Stimulated activated CD4-positive, alpha-beta T cell treated with anti-CD3 and anti-CD28 coated beads, TNF-alpha, amount 100 ng/mL, for 48 hours (primary cell): ENCODE data around the gene TRIM61.
"Not testable (repeated sequence)": the region's sequence is repeated elsewhere in the genome, so short reads cannot be mapped to it uniquely, and the experiment has no call there.

Experiments
- DNase-seq, 3 donors: peaks; one replicate each; pipeline ENCODE4 v3.0.0-alpha.2; 2020; ENCODE audit warnings: low read depth in 3 of 3

TRIM61 gene

DNA sequence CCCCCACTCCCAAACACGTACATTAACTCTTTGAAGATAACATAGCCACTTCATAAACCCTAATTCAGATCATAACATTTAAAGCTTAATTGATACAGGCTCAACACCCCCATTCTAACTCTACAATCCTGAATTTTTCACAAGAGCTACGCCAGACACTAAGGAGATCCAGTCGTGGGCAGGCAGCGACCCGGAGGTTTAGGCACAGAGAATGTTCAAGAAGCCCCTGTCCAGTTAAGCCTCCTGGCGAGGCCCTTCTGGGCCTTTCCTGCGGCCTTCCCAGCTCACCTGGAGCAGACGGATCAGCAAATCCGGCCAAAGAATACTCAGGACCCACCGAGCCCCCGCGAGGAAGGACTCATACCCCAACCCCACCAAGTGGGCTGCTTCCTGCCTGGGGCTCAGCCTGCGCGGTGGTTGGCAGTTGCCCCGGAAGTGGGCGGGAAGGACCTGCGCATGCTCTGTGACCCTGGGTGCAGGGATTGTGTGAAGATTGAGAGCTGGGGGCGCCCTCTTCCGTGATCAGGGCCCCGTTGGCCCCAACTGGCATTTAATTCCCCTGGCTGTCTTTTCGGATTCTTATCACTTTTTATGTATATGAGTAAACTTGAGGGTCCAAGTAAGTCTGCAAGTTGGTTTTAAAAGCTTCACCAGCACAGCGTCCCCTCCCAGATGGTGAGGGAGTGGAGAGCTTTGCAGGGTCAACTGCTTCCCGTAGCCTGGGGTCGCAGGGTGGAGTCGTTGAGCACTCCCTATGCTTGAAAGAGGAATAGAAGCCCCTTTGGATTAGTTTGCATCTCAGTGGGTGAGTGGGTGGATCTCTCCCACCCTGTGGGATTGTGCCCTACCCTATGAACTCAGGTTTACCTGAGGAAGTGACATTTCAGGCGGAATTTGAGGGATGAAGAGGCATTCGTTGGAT lies at the start of gene TRIM61:
TRIM61 (minus strand) TSS at position 415 of the 922 bp plus-strand sequence. CDS start 7,655 bp downstream, outside the sequence.
- peak in 2 of 3 donors; percentile 30 to 37 for DNase-seq

DNA sequence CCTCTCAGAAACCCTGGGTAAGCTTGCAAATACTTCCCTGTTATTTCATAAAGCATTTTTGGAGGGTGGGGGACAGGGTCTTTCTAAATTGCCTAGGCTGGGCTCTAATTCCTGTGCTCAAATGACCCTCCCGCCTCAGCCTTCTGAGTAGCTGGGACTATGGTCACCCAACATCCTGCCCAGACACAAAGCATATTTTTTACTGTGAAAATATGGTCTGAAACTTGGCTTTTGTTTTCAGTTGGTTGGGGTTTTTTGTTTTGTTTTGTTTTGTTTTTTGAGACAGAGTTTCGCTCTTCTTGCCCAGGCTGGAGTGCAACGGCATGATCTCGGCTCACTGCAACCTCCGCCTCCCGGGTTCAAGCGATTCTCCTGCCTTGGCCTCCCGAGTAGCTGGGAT lies 48.3 kb upstream of the TRIM61 start:
- DNase-seq = not testable (repeated sequence)

DNA sequence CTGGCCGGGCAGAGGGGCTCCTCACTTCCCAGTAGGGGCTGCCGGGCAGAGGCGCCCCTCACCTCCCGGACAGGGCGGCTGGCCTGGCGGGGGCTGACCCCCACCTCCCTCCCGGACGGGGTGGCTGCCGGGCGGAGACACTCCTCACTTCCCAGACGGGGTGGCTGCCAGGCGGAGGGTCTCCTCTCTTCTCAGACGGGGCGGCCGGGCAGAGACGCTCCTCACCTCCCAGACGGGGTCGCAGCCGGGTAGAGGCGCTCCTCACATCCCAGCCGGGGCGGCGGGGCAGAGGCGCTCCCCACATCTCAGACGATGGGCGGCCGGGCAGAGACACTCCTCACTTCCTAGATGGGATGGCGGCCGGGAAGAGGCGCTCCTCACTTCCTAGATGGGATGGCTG lies 42.5 kb upstream of the TRIM61 start:
- not testable (repeated sequence) for DNase-seq

DNA sequence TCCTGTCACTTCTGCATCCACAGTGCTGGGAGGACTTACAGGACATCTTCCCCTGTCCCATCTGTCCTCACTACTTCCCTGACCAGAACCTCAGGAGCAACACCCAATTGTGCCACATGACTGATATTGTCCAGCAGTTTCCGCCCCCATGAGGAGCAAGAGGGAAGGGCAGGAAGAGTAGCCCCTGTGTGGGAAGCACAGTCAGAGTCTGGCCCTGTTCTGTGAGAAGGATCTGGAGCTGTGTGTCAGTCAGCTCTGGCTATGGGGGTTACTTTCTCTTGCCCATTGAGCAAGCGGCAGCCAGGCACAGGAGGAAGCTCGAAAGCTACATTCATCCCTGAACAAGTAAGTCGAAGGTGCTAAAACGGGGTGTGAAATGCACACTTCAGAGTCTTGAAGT lies 39.5 kb upstream of the TRIM61 start:
- DNase-seq = no peak

DNA sequence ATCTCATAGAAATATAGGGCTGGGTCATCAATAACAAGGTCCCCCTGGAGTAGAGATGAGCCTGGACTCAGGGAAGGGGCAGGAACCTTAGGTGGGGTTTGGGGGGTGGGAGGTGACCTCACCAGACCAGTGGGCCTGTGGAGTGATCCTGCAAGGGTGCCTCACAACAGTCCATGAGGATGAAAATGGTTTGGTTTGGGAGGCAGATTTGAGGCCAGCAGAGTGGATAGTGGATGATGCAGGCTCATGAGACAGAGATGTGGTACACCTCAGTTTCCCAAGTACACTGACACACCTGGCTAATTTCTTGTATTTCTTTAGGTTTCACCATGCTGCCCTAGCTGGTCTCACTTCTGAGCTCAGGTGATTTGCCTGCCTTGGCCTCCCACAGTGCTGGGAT lies 36.2 kb upstream of the TRIM61 start:
- no peak for DNase-seq

DNA sequence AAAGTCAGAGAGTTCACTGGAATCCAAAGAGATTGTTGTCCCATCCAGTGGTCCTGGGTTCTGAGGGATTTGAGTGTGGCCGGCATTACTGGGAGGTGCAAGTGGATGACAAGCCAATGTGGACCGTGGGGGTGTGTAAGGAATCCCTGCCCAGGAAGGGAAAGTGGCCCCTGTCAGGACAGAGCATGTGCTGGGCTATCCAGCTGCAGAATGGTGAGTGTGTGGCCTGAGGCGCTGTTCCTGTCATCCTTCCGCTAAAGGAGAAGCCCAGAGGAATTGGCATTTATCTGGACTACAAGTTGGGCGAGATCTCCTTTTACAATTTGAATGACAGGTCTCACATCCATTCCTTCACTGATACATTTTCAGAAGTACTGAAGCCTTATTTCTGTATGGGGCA lies 33.9 kb upstream of the TRIM61 start:
- no peak for DNase-seq

DNA sequence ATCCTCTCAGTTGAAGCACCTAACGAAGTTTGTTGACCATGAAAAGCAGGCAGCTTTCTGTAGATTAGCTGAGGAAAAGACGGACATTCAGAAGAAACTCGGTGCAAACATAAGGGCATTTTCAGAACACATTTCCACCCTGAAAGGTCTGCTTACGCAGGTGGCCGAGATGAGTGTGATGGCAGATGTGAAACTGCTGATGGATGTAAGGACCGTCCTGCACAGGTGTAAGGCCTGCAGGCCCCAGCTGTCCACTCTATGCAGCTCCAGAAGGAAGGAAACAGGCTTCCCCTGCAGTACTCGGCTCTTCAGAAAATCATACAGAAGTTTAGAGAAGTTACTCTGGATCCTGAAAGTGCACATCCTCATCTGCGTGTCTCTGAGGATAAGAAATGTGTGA lies 33.5 kb upstream of the TRIM61 start:
- no peak for DNase-seq

DNA sequence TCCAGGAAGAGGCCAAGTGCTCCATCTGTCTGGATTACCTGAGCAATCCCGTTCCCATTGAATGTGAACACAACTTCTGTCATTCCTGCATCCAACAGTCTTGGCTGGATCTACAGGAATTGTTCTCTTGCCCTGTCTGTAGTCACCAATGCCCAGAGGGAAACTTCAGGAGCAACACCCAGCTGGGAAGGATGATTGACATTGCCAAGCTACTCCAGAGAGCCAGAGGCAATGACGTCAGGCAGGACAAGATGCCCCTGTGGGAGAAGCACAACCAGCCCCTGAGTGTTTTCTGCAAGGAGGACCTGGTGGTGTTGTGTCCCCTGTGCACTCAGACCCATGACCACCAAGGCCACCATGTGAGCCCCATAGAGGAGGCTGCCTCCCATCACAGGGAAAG lies 33.0 kb upstream of the TRIM61 start:
- no peak for DNase-seq

DNA sequence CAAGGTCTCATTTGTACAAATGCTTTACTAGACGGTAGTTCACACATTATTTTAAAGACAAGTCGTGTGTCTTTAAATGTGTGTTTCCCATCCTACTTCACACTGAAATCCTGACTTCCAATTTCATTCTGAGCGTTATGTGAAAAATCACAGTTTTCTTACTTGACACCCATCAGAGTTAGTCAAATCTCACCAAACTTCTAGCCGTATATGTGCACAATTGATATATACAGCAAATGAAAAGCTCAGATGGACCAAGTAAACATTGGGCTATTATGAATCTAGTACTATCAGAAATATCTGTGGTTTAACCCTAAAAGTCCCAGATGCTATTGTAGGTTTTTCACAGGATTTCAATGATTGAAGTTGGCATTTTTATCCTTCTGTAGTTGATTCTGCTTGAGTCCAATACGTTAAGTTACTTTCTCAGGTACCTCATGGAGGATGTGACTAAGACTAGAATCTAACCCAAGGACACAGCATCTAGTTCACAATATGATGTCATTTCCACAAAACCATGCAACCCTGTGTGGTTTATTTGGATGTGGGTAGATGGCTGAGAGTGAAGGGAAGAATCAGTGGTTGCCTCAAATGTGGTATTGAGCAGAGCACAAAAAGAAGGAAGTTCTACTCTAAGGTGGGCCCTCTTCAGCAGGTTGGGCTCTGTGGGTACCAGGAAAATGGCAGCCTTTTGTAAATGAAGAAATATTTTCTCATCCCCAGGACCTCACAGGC lies 32.2 kb upstream of the TRIM61 start:
- peak in 1 of 3 donors; percentile 4 for DNase-seq

DNA sequence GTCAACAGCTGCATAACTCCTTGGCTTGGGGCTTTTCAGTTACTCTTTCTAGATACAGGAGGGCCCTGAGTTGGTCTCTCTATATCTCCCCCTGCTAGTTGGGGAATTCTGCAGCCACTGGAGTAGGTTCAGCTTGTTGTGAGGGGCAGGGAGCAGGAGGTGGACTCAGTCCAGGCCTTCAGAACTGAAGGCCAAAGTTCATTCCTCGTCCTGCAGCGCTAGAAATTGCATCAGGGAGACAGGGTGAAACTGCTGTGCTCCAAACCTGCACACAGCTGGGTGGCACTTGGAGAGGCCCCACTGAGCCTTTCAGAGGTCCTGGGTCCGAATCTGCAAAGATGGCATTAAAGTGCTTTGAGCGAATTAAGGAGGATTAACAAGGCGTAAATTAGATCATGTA lies 29.4 kb upstream of the TRIM61 start:
- no peak for DNase-seq

DNA sequence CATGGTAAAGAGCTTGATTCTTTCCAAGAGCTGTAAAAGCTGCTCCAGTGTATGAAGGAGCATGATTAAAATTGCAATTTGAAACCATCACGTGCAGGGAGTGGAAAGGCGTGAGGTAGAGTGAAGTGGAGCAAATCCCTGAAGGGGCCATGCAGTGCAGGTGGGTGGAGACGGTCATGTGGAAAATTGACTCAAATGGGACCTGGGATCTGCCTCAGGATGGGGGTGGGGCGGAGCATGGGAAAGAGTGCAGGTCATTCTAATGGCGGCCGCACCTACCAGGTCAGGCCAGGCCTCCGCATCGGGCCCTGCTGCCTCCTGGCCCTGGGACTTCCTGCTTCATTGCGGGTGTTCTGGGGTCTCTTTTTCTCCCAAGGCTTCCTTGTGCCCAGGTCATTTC lies 29.0 kb upstream of the TRIM61 start:
- DNase-seq = no peak

DNA sequence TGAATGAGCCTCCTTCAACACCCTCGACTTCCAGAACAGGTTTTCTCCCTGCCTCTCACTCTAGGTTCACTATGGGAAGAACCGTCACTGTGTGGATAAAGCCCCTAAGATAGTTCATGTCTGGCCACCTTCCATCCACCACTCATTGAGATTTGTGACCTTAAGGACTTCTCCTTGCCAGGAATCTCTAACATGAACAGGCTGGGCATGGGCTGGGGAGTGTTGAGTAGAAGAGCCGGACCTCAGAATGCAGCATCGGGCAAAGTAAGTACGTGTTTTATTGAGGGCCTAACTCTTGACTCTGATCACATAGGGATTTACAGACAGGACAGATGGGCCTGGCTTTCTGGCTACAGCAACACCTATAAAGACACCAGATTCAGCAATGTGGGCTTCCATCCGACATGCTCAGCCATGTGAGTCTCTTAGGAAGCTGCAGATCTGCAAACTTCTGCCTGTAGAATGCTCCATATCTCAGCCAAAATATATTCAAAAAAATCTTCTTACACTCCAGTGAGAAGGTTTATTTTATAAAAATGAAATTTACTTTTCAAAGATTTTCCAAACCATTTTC lies 28.0 kb upstream of the TRIM61 start:
- DNase-seq = no peak

DNA sequence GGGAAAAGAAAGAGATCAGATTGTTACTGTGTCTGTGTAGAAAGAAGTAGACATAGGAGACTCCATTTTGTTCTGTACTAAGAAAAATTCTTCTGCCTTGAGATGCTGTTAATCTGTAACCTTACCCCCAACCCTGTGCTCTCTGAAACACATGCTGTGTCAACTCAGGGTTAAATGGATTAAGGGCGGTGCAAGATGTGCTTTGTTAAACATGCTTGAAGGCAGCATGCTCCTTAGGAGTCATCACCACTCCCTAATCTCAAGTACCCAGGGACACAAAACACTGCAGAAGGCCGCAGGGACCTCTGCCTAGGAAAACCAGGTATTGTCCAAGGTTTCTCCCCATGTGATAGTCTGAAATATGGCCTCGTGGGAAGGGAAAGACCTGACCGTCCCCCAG lies 24.5 kb upstream of the TRIM61 start:
- DNase-seq = not testable (repeated sequence)

DNA sequence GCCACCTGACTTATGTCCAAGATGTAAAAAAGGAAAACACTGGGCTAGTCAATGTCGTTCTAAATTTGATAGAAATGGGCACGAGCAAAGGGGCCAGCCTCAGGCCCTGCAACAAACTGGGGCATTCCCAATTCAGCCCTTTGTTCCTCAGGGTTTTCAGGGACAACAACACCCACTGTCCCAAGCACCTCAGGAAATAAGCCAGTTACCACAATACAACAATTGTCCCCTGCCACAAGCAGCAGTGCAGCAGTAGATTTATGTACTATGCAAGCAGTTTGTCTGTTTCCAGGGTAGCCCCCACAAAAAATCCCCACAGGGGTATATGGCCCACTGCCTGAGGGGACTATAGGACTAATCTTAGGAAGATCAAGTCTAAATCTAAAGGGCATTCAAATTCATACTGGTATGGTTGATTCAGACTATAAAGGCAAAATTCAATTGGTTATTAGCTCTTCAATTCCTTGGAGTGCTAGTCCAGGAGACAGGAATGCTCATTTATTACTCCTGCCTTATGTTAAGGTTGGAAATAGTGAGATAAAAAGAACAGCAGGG lies 21.1 kb upstream of the TRIM61 start:
- DNase-seq = not testable (repeated sequence)

DNA sequence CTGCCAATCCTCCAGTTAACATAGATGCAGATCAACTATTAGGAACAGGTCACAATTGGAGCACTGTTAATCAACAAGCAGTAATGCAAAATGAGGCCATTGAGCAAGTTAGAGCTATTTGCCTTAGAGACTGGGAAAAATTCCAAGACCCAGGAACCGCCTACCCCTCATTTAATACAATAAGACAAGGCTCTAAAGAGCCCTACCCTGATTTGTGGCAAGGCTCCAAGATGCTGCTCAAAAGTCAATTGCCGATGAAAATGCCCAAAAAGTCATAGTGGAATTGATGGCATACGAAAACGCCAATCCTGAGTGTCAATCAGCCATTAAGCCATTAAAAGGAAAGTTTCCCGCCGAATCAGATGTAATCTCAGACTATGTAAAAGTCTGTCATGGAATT lies 20.5 kb upstream of the TRIM61 start:
- DNase-seq = no peak

DNA sequence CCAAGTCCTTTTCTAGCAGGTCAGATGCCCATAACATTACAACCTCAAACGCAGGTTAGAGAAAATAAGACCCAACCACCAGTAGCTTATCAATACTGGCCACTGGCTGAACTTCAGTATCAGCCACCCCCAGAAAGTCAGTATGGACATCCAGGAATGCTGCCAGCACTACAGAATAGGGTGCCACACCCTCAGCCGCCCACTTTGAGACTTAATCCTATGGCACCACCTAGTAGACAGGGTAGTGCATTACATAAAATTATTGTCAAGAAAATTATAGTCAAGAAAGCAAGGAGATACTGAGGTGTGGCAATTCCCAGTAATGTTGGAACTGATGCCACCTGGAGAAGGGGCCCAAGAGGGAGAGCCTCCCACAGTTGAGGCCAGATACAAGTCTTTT lies 19.9 kb upstream of the TRIM61 start:
- no peak for DNase-seq

DNA sequence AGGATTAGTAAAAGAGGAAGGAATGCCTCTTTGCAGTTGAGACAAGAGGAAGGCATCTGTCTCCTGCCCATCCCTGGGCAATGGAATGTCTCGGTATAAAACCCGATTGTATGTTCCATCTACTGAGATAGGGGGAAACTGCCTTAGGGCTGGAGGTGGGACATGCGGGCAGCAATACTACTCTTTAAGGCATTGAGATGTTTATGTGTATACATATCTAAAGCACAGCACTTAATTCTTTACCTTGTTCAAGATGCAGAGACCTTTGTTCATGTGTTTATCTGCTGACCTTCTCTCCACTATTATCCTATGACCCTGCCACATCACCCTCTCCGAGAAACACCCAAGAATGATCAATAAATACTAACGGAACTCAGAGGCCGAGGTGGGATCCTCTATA lies 18.7 kb upstream of the TRIM61 start:
- not testable (repeated sequence) for DNase-seq

DNA sequence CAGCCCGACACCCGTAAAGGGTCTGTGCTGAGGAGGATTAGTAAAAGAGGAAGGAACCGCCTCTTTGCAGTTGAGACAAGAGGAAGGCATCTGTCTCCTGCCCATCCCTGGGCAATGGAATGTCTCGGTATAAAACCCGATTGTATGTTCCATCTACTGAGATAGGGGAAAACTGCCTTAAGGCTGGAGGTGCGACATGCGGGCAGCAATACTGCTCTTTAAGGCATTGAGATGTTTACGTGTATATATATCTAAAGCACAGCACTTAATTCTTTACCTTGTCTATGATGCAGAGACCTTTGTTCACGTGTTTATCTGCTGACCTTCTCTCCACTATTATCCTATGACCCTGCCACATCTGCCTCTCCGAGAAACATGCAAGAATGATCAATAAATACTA lies 13.3 kb upstream of the TRIM61 start:
- not testable (repeated sequence) for DNase-seq

DNA sequence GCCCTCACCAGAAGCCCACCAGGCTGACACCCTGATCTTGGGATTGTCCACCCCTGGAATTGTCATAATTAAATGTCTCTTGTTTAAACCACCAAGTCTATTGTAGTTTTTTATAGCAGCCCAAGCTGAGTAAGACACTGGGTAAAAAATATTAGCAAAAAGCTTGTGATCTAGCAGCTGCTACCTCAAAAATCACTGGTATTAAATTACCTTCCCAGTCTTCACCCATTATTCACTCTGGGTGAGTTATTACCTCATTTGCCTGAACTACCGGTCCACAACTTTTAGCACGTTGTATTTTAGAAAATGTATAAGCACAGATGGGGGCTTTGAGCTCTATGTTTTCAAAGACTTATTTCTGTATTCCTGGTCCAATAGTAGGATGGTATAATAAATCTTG lies 12.0 kb upstream of the TRIM61 start:
- no peak for DNase-seq

DNA sequence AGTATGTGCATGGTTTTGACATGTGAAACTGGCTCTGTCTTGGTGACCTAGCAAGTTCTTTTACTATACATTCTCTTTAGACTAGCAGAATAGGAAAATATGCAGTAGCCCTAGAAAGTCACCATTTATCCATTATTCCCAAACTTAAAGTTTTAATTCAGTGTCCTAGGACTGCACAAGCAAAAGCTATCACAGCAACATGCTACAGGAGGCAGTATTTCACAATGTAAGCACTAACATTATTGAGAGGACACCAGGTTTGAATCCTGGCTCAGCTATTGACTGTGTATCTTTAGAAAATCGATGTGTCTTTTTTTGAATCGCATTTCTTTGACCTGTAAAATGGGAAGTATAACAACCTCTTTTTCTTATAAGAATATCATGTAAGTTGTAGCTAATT lies 5.5 kb downstream of the TRIM61 start:
- DNase-seq = not testable (repeated sequence)

DNA sequence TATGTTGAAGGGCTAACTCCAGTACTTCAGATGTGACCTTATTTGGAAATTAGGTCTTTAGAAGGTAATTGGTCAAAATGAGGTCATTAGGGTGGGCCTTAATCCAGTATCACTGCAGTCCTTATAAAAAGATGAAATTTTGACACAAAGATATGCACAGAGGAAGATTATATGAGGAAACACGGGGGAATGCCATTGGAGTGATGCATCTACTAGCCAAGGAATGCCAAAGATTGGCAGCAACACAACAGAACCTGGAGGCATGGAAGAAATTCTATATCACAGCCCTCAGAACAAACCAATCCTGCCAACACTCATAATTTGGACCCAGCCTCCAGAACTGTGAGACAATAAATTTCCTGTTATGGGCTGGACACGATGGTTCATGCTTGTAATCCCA lies 17.6 kb downstream of the TRIM61 start:
- DNase-seq = no peak

DNA sequence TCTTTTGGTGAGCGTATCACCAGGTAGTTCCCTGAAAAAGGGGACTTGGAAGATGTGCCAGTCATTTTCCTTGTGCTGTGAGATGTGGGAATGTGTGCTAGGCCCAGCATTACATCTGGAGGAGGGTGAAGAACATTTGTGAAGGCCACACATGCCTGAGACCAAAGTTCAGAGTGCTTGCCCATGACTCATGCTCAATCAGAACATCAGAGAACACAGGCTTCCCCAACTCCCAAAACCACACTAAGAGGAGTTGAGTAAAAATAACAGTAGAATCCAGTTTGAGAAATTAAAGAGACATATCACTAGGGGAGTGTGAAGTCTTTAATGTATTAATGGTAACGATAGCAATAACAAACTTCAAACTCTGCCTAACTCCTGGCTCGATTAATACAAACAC lies 18.0 kb downstream of the TRIM61 start:
- DNase-seq = not testable (repeated sequence)
